22Rv1 (cell line): ENCODE data around the gene GNB5.
A peak's percentile ranks its signal among the peaks of the same experiment; 100 is the strongest.

ENCODE experiments used
- H3K27ac ChIP-seq: fragments of 450-650 bp; 2 replicates; pipeline ENCODE4 v1.5.1; 2017
- CTCF ChIP-seq: fragments of 450-650 bp; IDR thresholded peaks from 2 replicates; pipeline ENCODE4 v1.5.1; 2017; ENCODE audit warnings: mild to moderate bottlenecking
- ZFX ChIP-seq: fragments of 450-650 bp; IDR thresholded peaks from 2 replicates; pipeline ENCODE4 v1.6.1; 2017; ENCODE audit warnings: antibody characterized with exemption, borderline replicate concordance

GNB5 gene

GRCh38 chr15:52180851-52181450 is 10.2 kb downstream of the GNB5 start:
- TF ChIP-seq CTCF (no peak), ZFX (no peak)
- no peak overlapping the region for H3K27ac ChIP-seq

GRCh38 chr15:52180196-52180835 is 10.9 kb downstream of the GNB5 start:
- peak overlapping the region; percentile 73 for H3K27ac ChIP-seq
- no peak for TF ChIP-seq CTCF
- no peak for TF ChIP-seq ZFX

GRCh38 chr15:52179278-52180195 is 11.7 kb downstream of the GNB5 start:
- H3K27ac ChIP-seq, result peak overlapping the region; percentile 73

GRCh38 chr15:52178765-52179164 is 12.4 kb downstream of the GNB5 start:
- no peak for TF ChIP-seq ZFX
- TF ChIP-seq CTCF, result no peak
- peak overlapping the region; percentile 73 for H3K27ac ChIP-seq

More at GRCh38 chr15:52179278-52180195, 11.7 kb downstream of the GNB5 start:
- TF ChIP-seq ZFX (no peak), CTCF (peak; percentile 20; the same call in 1 of the 2 replicates)

GRCh38 chr15:52172869-52173268 is 18.3 kb downstream of the GNB5 start:
- TF ChIP-seq CTCF (no peak), ZFX (no peak)
- peak overlapping the region; percentile 8; the same call in 1 of the 2 replicates for H3K27ac ChIP-seq

GRCh38 chr15:52171807-52172206 is 19.4 kb downstream of the GNB5 start:
- H3K27ac ChIP-seq, result no peak overlapping the region
- TF ChIP-seq ZFX (no peak), CTCF (no peak)
